Activated effector memory CD4-positive, alpha-beta T cell treated with Interleukin-2 at 50 U/mL for 16 hours (primary cell): ENCODE data around the gene IDI1.
"Not testable (repeated sequence)": the region's sequence is repeated elsewhere in the genome, so short reads cannot be mapped to it uniquely, and the experiment has no call there.

ENCODE experiments used
- DNase-seq: peaks from one replicate; pipeline ENCODE4 v3.0.0-alpha.2; 2020

IDI1 gene

DNA sequence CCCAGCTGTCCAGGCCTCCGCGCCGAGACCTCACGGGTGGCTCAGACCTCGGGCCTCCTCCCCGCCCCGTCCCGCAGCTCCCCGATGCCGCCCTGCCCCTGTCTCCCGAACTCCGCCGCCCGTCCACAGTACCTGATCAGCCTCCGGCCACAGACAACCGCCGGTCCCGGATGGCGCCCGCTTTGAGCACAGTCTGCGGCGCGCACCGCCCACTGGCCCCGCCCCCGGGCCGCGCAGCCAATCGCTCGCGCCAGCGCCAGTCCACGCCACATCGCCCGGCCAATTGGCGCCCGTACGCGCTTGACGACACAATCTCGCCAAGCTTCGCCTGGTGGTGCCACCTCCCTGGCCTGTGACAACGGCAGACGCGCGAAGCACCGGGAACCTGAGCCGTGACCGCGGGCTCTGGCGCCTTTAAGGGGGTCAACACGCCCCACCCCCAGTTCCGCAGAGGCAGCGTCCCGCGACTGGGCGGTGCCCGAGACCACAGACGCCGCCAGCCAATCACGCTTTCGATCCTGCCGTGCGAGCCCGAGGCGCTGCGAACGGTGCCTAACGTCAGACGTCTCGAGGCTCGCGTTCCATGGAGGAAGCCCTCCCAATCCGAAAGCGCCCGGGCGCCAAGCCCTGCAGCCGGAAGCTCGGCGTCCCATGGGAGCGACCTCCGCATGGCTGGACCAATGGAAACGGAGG, at the start of gene IDI1:
TSS of gene IDI1 (minus strand) at position 388 of the 693 bp plus-strand sequence. CDS start at position 272, 116 bp downstream.
- DNase-seq: peak; percentile 94

DNA sequence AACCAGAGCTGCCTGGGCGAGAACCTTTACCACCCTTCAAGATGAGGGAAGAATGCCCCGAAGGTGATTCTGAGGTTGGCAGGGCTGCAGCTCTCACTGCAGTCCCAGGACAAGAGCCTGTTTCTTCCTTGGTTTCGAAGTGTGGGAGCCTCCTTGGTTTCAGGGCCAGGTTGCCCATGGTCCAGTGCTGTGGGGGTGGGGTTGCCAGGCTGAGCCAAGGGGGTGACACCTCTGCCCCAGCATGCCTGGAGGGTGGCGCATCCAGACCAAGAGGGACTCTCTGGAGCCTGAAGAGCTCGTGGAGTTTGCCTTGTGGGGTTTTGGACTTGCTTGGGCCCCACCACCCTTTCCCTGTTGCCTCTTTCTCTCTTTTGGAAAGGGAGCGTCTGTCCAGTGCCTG, 48.5 kb upstream of the IDI1 start:
- DNase-seq: no peak

DNA sequence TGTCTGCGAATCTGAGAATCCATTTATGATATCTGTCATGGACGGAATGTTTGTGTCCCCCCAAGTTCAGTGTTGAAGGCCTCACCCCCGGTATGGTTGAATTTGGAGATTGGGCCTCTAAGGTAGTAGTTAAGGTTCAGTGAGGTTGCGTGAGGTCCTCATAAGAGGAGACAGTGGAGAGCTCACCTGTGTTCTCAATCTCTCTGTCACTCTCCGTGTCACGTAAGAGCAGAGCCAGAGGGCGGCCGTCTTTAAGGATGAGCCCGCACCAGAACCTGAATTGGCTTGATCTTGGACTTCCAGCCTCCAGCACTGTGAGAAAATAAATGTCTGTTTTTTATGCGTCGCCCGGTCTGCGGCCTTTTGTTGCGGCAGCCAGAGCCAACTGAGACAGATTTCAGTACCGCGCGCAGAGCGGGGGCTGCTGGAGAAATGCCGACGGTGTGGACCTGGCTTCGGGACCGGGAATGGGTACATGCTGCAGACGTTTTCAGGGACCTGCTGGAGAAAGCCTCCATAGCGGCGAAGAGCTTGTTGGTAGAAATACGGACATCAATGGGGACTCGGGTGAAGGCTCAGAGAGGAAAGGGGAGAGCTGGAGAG, 47.5 kb upstream of the IDI1 start:
- DNase-seq: no peak

DNA sequence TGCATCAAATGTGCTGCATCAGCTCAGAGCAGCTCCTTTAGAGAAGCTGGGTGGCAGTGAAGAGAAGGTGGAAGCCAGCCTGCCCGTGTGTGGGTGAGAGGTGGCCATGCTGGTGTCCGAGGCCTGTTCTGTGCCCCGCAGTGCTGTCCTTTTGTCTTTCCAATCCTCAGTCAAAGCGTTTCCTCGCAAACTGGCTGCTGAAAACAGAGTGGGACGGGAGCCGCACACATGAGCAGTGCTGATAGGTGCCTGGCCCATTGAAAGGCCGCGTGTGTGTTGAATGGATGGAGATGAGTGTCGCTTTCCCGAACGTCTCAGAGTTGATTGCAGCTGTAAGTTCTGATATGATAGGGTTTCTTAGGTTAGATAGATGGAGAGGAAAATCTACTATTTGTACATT, 46.6 kb upstream of the IDI1 start:
- DNase-seq: no peak

DNA sequence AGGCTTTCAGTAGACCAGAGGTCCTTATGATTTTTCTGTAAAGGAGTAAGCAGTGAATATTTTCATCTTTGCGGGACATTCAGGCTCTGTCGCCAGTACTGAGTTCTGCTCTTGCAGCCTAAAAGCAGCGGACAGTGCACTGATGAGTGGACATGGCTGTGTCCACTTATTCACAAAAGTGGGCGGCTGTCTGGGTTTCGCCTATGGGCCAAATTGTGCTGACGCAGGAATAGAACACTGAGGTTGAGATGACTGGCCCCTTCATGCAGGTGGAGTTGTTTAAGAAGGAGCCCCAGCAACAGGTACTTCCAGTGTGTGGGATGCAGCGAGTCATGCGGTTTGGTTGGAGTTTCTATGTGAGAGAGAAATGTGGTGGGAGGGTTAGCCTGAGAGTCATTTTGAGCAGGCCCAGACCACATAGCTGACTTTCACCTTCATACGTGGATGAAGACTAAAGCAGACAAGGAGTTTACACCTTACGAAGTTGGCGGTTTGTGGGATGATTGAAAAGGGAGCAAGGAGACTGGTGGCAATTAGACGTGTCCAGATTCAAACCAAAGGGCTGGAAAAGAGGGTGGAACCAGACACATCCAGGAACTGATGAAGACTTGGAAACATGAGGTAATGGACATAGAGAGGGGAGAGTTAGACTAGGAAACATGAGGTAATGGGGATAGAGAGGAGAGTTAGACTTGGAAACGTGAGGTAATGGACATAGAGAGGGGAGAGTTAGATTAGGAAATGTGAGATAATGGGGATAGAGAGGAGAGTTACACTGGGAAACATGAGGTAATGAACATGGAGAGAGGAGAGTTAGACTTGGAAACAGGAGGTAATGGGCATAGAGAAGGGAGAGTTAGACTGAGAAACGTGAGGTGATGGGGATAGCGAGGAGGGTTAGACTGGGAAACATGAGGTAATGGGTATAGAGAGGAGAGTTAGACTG, 45.5 kb upstream of the IDI1 start:
- no peak for DNase-seq

DNA sequence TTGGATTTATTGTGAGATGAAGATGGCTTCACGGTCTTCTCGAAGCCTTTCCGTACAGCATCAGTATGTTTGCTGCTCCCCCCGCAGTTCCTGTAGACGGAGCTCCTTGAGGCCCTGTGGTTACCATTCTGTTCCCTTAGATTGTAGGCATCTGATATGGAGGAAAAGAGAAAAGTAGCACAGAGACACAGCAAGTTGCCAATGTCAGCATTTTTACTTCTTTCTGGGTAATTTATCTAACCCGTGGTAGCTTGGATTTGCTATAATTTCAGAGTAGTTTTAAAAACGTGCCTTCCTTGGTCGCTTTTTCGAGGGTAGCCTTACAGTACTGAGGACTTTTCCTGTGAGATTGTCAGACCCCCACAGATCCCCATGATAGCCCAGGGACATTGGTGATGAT, 44.8 kb upstream of the IDI1 start:
- DNase-seq: no peak

DNA sequence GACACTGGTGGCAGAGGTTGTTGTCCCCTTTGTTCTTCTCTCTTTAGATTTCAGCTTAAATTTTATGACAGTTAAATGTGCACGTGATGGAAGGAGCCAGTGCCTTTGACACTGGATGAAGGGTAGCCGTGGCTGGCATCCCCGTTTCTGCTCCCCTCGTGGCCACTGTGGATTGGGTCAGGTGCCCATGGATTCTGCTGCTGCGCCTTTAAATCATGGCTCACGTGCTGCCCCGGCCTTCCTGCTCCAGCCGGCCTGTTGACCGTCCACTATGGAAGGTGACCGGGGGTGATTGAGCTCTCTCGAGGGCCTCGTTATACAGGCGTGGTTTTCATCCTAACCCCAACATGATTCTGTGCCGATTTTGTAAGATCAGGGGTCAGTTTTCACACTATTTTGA, 41.8 kb upstream of the IDI1 start:
- no peak for DNase-seq

DNA sequence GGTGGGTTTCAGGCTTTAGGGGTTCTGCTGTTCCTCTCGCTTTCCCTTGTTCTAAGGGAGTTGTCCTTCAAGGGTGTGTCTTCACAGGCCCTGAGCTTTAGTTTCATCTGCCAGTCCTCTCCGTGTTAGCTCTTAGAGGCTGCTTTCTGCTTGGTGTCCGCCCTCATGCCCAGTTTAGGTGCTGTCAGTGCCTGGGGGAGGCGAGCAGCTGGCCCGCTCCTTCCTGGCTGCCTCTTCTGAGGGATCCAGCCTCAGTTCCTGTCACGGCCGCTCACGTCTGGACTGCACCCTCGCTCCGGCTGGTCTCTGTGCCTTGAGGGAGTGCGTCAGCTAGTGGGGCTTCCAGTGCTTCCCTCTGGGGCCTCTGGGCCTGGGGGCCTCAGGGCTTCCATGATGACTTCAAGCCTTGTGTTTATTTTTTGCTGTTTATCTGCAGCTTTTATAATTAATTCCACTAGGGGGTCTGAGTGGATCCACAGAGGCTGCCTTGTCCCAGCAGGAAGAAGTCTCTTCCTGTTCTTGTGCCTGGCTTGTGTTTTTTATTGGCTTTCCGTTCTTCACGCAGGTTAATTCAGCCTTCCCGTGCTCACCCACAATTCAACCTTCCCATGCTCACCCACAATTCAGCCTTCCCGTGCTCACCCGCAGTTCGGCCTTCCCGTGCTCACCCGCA, 40.2 kb upstream of the IDI1 start:
- no peak for DNase-seq

DNA sequence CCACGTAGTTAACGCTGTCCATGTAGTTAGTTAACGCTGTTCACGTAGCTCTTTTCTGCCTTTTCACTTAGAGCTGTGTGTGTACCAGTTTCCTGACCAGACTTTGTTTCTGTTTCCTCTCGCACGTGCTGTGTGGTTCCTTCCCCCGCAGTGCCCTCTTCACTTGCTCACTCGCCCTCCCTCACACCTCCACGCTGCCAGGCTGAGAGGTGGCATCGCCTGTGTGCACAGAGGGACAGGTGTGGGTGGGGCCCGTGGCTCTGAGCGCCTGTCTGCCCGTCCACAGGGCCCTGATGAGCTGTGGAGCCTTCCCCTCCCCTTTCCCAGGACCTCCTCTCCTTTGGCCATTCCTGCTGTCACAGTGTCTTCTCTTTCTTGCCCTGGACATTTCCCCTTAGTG, 37.9 kb upstream of the IDI1 start:
- no peak for DNase-seq

DNA sequence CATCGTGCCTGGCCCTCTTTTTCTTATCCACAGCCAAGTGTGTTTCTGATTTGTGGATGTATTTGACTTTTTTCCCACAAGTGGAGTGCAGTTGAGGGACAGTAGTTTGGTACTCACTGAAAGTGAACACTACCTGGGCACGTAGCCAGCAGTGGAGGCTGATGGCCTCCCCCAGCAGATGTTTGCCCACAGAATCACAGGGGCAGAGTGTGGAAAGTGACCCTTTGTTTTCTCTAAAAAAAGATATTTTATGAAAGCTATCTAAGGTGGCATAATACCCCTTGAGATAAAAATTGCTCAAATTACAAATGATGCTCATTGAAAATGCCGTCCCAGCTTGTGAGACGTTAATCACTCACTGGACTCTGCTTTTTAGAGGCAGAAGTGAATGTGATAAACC, 36.3 kb upstream of the IDI1 start:
- no peak for DNase-seq

DNA sequence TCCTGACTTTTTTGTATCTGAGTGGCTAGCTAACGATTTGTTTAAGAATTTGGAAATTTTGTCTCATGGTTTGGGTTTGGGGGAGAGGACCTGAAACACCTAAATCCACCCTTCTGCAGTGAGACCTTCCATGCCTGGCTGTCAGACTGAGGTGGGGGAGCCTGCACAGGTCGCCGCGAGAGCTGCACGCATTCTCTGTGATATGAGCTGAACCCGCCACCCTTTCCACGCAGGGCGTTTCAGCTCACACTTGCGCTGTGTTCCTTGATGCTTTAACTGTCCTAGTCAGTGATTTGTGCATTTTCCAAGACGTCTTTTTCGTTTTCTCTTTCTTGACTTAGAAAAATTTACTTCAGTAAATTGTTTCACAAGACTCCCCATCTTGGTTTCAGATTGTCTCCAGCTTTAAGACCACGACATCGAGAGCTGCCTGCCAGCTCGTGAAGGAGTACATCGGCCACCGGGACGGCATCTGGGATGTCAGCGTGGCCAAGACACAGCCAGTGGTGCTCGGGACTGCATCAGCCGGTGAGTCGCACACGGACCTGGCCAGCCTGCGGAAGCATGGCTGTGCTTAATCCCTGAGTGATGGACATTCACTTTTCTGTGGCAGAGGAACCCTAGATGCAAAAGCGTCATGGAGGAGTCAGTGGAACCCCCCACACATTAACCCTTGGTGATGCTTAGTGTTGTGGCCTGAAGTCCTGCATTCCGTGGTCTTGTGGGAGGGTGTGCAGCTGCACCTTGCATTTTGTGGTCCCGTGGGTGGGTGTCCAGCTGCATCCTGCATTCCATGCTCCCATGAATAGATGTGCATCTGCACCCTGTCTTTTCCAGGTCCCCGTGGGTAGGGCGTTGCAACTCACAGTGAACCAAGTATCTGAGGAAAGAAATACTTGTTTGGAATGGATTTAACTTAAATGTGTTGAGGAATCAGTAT, 35.4 kb upstream of the IDI1 start:
- DNase-seq: no peak

DNA sequence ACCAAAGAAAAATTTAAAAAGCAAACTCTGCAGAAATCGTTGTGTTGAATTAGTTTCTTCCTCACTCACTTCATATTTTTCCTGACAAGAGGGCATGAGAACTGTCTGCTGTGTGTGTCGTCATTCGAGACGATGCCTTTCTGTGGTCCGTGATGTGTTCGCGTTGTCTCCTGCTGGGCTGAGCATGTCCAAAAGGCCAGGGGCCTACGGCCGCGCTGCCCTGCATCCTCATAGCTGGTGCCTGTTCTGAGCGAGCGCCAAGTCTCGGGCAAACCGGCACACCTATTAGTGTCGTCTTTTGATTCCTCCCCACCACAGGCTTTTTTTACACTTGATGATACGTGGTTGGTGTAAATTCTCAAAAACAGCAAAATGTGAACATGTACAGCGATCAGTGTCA, 34.7 kb upstream of the IDI1 start:
- DNase-seq: no peak

DNA sequence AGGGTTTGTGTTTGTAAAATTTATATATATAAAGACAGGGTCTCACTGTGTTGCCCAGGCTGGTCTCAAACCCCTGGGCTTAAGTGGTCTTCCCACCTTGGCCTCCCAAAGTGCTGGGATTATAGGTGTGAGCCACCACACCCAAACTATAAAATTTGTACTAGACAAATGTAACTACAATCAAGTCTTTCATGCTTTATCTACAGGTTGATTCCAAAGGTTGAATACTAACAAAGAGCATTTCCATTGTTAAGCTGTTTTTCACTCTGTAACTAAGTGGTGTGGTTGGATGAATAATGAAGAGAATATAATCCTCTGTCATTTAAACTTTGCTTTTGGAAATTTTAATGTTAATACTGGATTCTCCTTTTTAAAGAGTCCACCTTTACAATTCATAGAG, 29.7 kb upstream of the IDI1 start:
- no peak for DNase-seq

DNA sequence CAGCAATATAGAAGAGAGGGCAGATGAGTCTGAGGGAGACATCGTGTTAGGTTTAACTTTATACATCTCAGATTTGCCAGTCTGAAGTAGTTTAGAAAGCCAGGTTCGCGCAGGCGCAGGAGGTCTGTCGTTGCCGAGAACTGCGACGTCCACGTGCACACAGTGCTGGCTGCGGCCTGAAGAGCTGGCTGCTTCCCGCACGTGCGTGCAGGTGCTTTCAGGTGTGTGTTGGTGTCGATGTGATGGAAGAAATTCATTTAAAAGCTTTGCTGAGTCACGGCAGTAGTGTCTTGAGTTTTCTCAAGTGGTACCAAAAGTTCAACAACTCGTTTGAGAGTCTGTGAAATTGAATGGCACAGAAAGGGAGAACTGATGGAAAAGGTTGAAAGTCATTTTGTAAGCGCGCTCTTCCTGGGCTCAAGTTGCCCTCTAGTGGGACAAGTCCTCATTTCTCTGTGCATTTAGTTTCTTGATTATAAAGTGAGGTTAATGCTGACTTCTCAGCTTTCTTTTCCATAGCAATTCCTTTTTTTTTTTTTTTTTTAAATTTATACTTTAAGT, 25.9 kb upstream of the IDI1 start:
- DNase-seq: no peak

DNA sequence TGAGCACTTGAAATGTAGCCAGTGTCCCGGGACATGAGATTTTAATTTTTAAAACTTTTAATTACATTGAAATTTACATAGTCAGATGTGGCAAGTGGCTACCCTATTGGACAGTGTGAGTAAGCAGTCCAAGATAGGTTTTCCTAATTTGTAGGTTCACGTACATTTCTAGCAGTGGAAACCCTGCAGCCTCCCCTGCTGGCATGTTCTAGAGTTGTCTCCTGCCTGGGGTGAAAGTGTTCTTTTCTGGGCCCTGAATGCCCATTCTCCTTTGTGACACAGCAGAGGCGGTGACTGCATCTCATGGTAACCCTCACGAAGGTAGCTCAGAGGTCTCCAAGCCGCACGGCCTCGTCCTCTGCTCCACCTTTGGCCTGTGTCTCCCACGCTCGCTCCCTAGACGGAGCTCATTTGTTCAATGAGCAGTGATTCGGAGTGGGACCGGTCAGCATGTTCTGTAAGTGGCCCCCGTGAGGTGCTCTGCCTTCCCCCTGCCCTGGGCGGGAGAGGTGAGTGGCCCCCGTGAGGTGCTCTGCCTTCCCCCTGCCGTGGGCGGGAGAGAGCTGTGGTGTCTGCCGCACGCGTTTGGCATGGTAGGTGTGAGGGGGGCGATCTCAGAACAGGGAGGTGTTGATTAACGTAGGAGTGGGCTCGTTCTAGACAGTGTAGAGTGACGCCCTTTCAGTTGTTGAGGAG, 25.3 kb upstream of the IDI1 start:
- no peak for DNase-seq

DNA sequence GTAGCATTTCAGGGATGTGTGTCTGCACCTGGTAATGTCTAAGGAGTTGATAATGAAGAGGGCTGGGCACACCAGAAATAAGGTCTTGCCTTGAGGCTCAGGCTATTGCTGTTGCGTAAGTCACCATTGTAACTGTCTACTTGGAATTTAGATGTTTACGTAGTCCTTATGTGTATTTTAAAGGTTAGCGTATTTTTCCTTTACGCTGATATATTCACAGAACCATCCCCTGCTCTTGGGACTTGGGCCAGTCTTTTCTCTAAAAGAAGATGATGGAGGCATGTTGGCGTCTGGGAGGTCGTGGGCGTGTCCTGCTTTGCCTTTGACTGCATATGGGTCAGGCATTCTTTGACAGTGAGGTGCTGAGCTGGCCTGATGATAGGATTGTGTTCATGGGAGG, 22.0 kb upstream of the IDI1 start:
- DNase-seq: no peak

DNA sequence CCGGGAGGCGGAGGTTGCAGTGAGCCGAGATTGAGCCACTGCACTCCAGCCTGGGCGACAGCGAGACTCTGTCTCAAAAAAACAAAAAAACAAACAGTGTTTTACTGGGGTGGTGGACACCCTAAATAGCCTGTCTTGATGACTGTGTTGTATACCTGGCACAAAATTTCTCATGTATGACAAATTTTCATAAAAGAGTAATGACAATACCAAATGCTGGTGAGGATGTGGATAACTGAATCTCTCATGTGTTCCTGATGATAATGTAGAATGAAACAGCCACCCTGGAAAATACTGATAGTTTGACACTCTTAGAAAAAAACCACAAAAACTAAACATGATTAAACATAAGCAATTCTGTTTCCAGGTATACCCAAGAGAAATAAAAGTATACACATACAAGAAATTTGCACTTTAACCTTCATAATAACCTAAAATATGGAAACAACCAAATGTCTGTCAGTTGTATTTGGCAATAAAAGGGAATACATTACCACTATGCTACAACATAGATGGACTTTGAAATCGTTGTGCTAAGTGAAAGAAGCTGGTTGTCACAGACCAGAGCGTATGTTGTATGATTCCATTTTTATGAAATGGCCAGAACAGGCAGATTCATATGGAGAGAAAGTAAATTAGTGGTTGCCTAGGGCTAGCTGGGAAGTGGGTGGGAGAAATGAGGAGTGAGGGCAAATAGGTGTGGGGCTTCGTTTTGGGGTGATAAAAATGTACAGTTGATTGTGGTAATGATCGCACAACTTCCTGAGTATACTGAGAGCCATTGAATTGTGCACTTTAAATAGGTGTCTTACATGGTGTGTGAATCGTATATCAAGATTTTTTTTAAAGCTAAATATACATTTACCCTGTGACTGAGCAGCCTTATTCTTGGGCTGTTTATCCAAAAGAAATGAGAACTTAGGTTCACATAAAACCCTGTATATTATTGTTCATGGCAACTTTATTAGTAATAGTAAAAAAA, 19.8 kb upstream of the IDI1 start:
- no peak for DNase-seq

DNA sequence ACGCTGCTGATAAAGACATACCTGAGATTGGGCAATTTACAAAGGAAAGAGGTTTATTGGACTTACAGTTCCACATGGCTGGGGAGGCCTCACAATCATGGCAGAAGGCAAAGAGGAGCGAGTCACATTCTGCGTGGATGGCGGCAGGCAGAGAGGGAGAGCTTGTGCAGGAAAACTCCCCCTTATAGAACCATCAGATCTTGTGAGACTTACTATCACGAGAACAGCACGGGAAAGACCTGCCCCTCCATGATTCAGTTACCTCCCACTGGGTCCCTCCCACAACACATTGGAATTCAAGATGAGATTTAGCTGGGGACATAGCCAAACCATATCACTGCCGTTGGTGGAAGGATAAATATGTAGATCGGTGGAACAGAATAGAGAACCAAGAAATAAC, 17.8 kb upstream of the IDI1 start:
- not testable (repeated sequence) for DNase-seq

DNA sequence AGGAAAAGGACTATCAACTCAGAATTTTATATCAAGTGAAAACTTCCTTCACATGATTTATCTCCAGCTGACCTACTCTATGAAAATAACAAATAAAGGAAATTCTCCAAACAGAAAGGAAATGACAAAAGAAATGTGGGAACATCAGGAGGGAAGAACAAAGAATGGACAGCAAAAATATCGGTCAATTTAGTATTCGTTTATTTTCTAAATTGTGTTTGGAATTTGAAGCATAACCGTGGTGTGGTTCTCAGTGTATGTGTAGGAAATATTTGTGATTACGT, 16.0 kb upstream of the IDI1 start:
- DNase-seq: no peak

DNA sequence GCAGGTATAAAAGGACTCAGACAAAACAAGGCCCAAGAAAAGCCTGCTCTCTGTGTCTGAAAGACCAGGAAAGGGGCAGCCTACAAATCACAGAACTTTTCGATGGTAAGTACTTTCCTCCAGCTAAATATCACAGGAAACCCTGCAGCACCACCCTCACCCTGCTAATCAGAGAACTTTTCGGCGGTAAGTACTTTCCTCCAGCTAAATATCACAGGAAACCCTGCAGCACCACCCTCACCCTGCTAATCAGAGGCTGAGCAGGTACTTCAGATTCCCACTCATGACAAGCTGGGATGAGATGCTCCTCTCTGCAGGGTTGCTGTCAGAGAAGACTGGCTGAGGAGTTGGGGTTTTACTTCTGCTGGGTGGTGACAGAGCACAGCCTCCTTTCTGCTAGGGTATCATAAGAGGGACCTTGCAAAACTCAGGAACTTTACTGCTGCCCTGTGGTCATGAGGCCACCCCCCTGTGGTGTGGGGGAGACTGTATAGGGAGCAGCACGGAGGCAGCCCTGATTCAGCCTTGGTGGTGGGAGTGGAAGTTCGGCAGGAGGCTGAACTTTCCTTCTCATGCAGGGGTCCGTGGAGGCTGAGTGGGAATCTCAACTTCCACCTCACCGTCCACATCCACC, 14.4 kb upstream of the IDI1 start:
- peak; percentile 18 for DNase-seq
